ENCODE results near the gene SPOCK2.

The SPOCK2 gene

GRCh38 chr10:72072046-72072445 lies 16.3 kb downstream of the SPOCK2 start:
- TF ChIP-seq CTCF (conservative IDR thresholded peaks at IDR 0.05; ENCODE audit: control insufficient read depth, insufficient read depth, low read depth, low read length) = no peak
- no peak overlapping the region for H3K4me3 ChIP-seq (ENCODE audit: control insufficient read depth, low read depth, low read length)
- DNase-seq (ENCODE audit: low read depth) = no peak

GRCh38 chr10:72069751-72070526 lies 18.4 kb downstream of the SPOCK2 start:
- DNase-seq (ENCODE audit: low read depth) = no peak
- peak; percentile 29 for TF ChIP-seq CTCF (conservative IDR thresholded peaks at IDR 0.05; ENCODE audit: control insufficient read depth, insufficient read depth, low read depth, low read length)

GRCh38 chr10:72068901-72069446 lies 19.4 kb downstream of the SPOCK2 start:
- H3K4me3 ChIP-seq (ENCODE audit: control insufficient read depth, low read depth, low read length) = no peak overlapping the region
- DNase-seq (ENCODE audit: low read depth) = no peak
- TF ChIP-seq CTCF (conservative IDR thresholded peaks at IDR 0.05; ENCODE audit: control insufficient read depth, insufficient read depth, low read depth, low read length) = no peak

More at GRCh38 chr10:72069751-72070526, 18.4 kb downstream of the SPOCK2 start:
- no peak overlapping the region for H3K4me3 ChIP-seq (ENCODE audit: control insufficient read depth, low read depth, low read length)

GRCh38 chr10:72068126-72068765 lies 20.1 kb downstream of the SPOCK2 start:
- H3K4me3 ChIP-seq (ENCODE audit: control insufficient read depth, low read depth, low read length) = no peak overlapping the region
- no peak for TF ChIP-seq CTCF (conservative IDR thresholded peaks at IDR 0.05; ENCODE audit: control insufficient read depth, insufficient read depth, low read depth, low read length)
- no peak for DNase-seq (ENCODE audit: low read depth)

- DNase-seq (ENCODE audit: low read depth) = no peak
- TF ChIP-seq CTCF (conservative IDR thresholded peaks at IDR 0.05; ENCODE audit: control insufficient read depth, insufficient read depth, low read depth, low read length) = no peak
- H3K4me3 ChIP-seq (ENCODE audit: control insufficient read depth, low read depth, low read length) = no peak overlapping the region
Measured at GRCh38 chr10:72067463-72068125, 20.8 kb downstream of the SPOCK2 start.

- TF ChIP-seq CTCF (conservative IDR thresholded peaks at IDR 0.05; ENCODE audit: control insufficient read depth, insufficient read depth, low read depth, low read length) = no peak
- no peak for DNase-seq (ENCODE audit: low read depth)
- H3K4me3 ChIP-seq (ENCODE audit: control insufficient read depth, low read depth, low read length) = no peak overlapping the region
Measured at GRCh38 chr10:72066318-72067284, 21.8 kb downstream of the SPOCK2 start.
